ENCODE measurements around the gene PPM1F.
A peak's percentile ranks its signal among the peaks of the same experiment; 100 is the strongest.

The PPM1F gene

DNA sequence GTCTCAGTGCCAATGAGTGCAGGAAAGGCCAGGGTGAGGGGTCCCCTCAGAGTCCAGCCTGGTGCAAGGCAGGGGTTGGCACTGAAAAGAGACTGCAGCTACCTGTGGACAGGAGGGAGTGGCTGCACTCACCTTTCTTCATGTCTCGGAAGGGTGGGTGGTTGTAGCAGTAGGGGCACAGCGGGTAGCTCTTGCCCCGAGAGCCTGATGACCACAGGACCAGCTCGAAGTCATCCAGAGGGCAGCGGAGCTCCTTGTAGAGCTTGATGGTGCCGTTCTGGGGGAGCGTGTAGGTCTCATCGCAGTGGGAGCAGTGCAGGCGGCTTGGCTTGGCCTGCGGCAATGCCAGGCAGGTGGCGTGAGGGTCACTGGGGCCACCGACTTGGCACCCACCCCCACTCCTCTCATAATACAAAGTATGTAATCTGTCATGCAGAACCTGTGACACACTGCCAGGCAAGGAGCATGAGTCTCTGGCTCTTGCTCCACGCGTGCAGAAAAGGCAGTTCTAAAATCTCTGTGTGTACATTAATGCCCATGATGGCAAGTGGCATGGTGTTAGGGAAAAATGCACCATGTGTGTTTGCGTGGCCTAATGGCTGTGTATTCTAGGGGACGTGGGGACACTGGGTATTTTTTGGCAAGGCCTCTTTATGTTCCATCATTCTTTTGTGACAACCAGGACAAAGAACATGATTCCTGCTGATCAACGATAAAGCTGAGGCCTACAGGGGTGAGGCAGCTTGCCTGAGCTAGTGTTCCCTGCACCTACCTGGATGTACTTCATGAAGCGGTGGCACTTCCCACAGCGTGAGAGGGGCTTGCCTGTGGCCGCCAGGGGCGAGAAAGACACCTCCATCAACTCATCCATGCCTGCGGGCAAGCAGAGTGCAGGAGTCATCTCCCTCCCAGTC lies 6.0 kb upstream of the PPM1F start:
- Histone ChIP-seq H3K4me1 (no peaks in the 10 kb centered on the region; a peak in 3 of 20 replicates), H3K4me3 (no peak overlapping the region), H3K27ac (no peak overlapping the region), H3K9ac (no peak overlapping the region), H4K20me1 (peaks cover 0 to 51% (median 9%) of the 10 kb centered on the region in 11 experiments; a peak in 9 of 22 replicates), H3K36me3 (peaks cover 54 to 59% (median 55%) of the 10 kb centered on the region in 11 experiments), H3K4me2 (no peak overlapping the region), H3K9me3 (replicated peaks in 1 of 11) (no peaks in the 10 kb centered on the region), H3K27me3 (no peaks in the 10 kb centered on the region)
- TF ChIP-seq Cebpa-rat (IDR thresholded peaks at IDR 0.05): no peak

DNA sequence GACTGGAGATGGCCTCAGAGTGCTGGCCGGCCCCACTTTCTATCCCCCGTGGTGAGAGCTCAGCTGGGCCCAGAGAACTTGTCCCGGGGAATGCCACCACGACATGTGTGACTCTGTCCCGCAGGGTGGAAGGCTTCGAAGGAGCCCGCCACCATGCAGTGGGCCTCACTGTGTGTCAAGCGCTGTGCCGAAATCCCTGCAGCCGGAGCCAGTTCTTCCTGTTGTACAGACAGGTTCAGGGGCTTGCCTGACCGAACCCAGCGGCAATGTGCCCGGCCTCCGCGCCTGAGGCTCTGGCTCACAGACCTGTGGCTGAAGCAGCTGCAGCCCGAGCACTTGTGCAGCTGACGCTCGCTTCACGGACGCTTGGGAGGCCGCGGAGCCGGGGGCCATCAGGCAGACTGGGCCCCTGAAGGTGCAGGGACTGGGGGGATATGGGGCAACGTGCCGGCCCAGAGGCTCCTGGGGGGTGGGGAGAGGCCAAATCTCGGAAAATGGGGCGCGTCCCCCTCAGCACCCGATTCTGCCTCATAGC lies 650 bp downstream of the PPM1F start:
- Histone ChIP-seq H3K27ac (peak overlapping the region in 10 of 11 experiments; percentile 41 to 83 (median 72); a peak in 20 of 22 replicates), H3K4me3 (peak overlapping the region; percentile 57 to 82 (median 71)), H3K9ac (peak overlapping the region; percentile 75 to 86 (median 81)), H3K4me1 (peaks cover 50 to 57% (median 56%) of the 10 kb centered on the region in 10 experiments), H3K36me3 (peaks cover 0 to under 1% (median 0%) of the 10 kb centered on the region in 11 experiments; a peak in 2 of 22 replicates), H3K9me3 (replicated peaks in 1 of 11) (no peaks in the 10 kb centered on the region), H3K4me2 (peak overlapping the region; percentile 90 to 100 (median 97)), H4K20me1 (peaks cover 0 to 37% (median 16%) of the 10 kb centered on the region in 11 experiments; a peak in 11 of 22 replicates), H3K27me3 (no peaks in the 10 kb centered on the region)
- TF ChIP-seq Cebpa-rat (IDR thresholded peaks at IDR 0.05): no peak

DNA sequence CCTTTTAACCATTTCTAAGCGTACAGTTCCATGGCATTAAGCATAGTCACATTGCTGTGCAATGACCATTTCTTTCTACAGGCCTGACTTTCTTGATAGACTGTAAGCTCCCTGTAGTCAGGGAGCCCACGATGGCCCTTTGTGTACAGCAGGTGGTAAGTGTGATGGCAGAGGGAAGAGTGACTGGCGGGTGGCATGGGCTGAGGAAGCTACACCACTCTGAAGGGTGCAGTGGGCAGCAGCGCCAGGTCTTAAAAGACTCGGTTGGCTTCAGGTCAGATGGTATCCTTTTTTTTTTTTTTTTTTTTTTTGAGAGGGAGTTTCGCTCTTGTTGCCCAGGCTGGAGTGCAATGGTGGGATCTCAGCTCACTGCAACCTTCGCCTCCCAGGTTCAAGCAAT lies 1.6 kb downstream of the PPM1F start:
- Histone ChIP-seq H3K9me3 (replicated peaks in 1 of 11) (no peaks in the 10 kb centered on the region), H3K9ac (peak overlapping the region in 4 of 11 experiments; percentile 81 to 86 (median 83); a peak in 3 of 22 replicates), H3K27ac (peak overlapping the region in 5 of 11 experiments; percentile 12 to 70 (median 47); a peak in 6 of 22 replicates), H4K20me1 (peaks cover 0 to 46% (median 16%) of the 10 kb centered on the region in 11 experiments; a peak in 11 of 22 replicates), H3K4me2 (peak overlapping the region; percentile 90 to 100 (median 97)), H3K36me3 (peaks cover under 1 to 10% (median 6%) of the 10 kb centered on the region in 11 experiments; a peak in 21 of 22 replicates), H3K4me3 (peak overlapping the region in 5 of 10 experiments; percentile 57 to 82 (median 73); a peak in 3 of 20 replicates), H3K27me3 (no peaks in the 10 kb centered on the region), H3K4me1 (peaks cover 60 to 66% (median 65%) of the 10 kb centered on the region in 10 experiments)
- TF ChIP-seq Cebpa-rat (IDR thresholded peaks at IDR 0.05): no peak

DNA sequence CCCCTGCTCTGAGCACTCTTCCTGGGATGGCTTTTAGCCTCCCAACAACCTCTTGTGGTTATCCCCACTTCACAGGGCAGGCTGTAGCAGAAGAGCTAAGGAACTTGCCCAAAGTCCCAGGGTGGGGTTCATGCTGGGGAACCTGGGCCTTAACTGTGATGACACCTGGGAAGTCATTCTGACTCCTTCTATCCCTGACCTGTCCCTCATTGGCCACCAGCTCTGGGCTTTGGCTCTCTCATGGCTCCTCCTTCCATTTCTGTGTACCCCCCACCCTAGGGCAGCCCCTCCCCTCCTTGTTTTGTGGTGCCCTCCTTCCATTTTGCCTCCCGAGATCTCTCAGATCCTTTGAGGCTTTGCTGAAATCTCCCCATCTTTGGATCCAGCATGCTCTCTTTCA lies 2.7 kb downstream of the PPM1F start:
- peaks cover 63 to 78% (median 76%) of the 10 kb centered on the region in 10 experiments for H3K4me1 ChIP-seq
- H3K9ac ChIP-seq: peak overlapping the region in 7 of 11 experiments; percentile 8 to 40 (median 24); a peak in 10 of 22 replicates
- peaks cover 12 to 21% (median 17%) of the 10 kb centered on the region in 11 experiments for H3K36me3 ChIP-seq
- H3K27ac ChIP-seq: peak overlapping the region in 9 of 11 experiments; percentile 13 to 70 (median 45); a peak in 13 of 22 replicates
- no peaks in the 10 kb centered on the region for H3K27me3 ChIP-seq
- H3K4me2 ChIP-seq: peak overlapping the region; percentile 90 to 100 (median 97)
- peaks cover 0 to 51% (median 16%) of the 10 kb centered on the region in 11 experiments; a peak in 11 of 22 replicates for H4K20me1 ChIP-seq
- H3K4me3 ChIP-seq: no peak overlapping the region; a peak in 1 of 20 replicates
- no peak for TF ChIP-seq Cebpa-rat (IDR thresholded peaks at IDR 0.05)
- no peaks in the 10 kb centered on the region for H3K9me3 ChIP-seq (replicated peaks in 1 of 11)

DNA sequence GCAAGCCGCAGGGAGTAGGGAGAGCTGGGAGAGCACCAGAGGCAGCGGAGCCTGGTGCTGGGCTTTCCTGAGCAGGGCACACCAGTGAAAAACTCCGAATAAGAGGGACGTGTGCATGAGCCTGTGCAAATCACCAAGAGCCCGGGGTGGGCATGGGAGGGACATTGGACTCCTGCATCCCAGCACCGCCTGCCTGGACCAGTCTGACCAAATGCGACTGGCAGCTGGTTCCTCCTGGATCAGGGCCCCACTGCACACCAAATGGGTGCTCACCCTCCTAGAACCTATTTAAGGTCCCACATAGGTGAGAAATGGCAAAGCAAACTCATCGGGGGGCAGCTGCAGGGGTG lies 3.1 kb downstream of the PPM1F start:
- no peaks in the 10 kb centered on the region for H3K9me3 ChIP-seq (replicated peaks in 1 of 11)
- TF ChIP-seq Cebpa-rat (IDR thresholded peaks at IDR 0.05): no peak
- peaks cover 64 to 82% (median 80%) of the 10 kb centered on the region in 10 experiments for H3K4me1 ChIP-seq
- H4K20me1 ChIP-seq: peaks cover 0 to 51% (median 16%) of the 10 kb centered on the region in 11 experiments; a peak in 11 of 22 replicates
- H3K9ac ChIP-seq: peak overlapping the region in 10 of 11 experiments; percentile 7 to 55 (median 34); a peak in 11 of 22 replicates
- H3K4me2 ChIP-seq: peak overlapping the region; percentile 90 to 100 (median 97)
- H3K36me3 ChIP-seq: peaks cover 16 to 25% (median 21%) of the 10 kb centered on the region in 11 experiments
- H3K27me3 ChIP-seq: no peaks in the 10 kb centered on the region
- peak overlapping the region in 1 of 10 experiments; percentile 0; a peak in 4 of 20 replicates for H3K4me3 ChIP-seq
- H3K27ac ChIP-seq: peak overlapping the region in 9 of 11 experiments; percentile 21 to 70 (median 45); a peak in 18 of 22 replicates

DNA sequence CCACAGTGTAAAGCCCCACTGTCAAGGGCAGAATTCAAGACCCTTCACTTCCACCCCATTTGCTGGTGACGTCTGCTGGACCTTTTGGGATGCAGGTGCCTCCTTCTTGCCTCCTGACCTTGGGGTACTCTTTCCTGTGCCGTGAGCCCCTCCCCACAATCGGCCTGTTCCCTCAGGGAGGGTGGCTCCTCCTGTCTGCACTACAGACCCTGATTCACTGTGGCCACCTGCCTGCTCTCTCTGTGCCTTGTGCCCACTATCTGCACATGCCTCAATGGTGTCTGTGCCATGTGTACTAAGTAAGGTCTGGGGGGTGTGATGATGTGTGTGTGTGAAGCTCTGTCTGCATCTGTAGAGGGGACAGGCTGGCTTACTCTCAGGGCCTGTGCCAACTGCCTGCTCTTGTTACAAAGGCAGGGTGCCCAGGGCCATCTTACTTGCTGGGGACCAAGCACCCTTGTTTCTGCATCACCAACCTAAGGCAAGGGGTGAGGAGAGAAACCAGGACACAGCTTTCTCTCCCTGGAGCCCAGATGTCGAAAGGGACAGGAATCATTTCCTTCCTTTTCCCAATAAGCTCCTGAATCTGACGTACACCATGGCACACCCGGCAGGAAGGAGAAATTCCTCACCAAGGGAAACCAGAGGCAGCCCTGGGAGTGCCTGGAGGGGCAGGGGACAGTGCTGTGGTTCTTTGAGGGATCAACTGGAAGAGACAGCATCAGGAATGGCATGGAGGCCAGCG lies 3.7 kb downstream of the PPM1F start:
- Histone ChIP-seq H3K27me3 (no peaks in the 10 kb centered on the region), H3K9ac (peak overlapping the region; percentile 7 to 55 (median 40); a peak in 16 of 22 replicates)

DNA sequence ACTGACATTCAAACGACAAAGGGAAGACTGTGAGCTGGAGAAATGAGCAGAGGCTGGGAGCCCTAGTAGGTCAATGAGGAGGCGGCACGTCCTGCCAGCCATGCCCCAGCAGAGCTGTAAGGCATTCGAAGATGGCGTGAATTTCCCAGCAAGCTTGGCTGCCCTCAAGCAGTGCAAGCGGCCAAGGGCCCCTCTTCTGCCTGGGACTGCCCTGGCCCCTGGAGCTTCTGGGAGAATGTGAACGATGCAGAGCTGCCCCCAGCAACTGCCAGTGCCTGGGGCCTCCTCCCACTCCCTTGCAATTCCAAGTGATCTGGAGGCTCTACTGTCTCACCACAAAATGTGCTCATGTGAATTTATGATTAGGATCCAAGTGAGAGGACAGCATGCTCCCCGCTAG lies 4.3 kb downstream of the PPM1F start:
- Histone ChIP-seq H3K27ac (peak overlapping the region in 10 of 11 experiments; percentile 11 to 70 (median 44); a peak in 17 of 22 replicates), H3K9ac (peak overlapping the region in 10 of 11 experiments; percentile 6 to 55 (median 40); a peak in 12 of 22 replicates), H3K4me2 (peak overlapping the region; percentile 90 to 100 (median 97)), H3K36me3 (peaks cover 20 to 37% (median 29%) of the 10 kb centered on the region in 11 experiments), H4K20me1 (peaks cover 0 to 51% (median 16%) of the 10 kb centered on the region in 11 experiments; a peak in 11 of 22 replicates), H3K4me3 (no peak overlapping the region), H3K9me3 (replicated peaks in 1 of 11) (no peaks in the 10 kb centered on the region), H3K4me1 (peaks cover 76 to 93% (median 92%) of the 10 kb centered on the region in 10 experiments), H3K27me3 (no peaks in the 10 kb centered on the region)
- no peak for TF ChIP-seq Cebpa-rat (IDR thresholded peaks at IDR 0.05)

More for the DNA sequence above, 3.7 kb downstream of the PPM1F start:
- H3K9me3 ChIP-seq (replicated peaks in 1 of 11): no peaks in the 10 kb centered on the region
- no peak for TF ChIP-seq Cebpa-rat (IDR thresholded peaks at IDR 0.05)
- peaks cover 20 to 31% (median 26%) of the 10 kb centered on the region in 11 experiments for H3K36me3 ChIP-seq
- peaks cover 70 to 87% (median 86%) of the 10 kb centered on the region in 10 experiments for H3K4me1 ChIP-seq
- H4K20me1 ChIP-seq: peaks cover 0 to 51% (median 16%) of the 10 kb centered on the region in 11 experiments; a peak in 11 of 22 replicates
- H3K27ac ChIP-seq: peak overlapping the region in 10 of 11 experiments; percentile 11 to 70 (median 44); a peak in 17 of 22 replicates
- H3K4me2 ChIP-seq: peak overlapping the region; percentile 90 to 100 (median 97)
- H3K4me3 ChIP-seq: peak overlapping the region in 1 of 10 experiments; percentile 0; a peak in 3 of 20 replicates
